ENCODE results near the gene NMBR.

DNA sequence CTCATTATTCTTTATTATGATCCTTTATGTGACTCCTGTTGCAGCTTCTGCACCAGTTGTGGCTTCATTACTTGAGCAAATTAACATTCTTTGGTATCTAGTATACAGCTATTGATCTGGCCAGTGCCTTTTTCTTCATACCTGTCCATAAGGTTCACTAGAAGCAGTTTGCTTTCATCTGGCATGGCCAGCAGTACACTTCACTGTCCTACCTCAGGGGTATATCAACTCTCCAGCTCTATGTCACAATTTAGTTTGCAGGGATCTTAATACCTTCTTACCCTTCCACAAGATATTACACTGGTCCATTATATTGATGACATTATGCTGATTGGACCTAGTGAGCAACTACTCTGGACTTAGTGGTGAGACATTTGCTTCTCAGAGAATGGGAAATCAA is 46.7 kb upstream of the NMBR start:
- TF ChIP-seq CTCF (conservative IDR thresholded peaks at IDR 0.05) (no peak), EZH2 (IDR thresholded peaks at IDR 0.05; ENCODE audit: low read depth) (no peak)
